Activated CD4-positive, CD25-positive, alpha-beta regulatory T cell (primary cell): ENCODE measurements around the gene HDGF.

Experiments
- DNase-seq, 4 experiments: peaks; one replicate each; lab custom pipeline; 2025; lab: John Stamatoyannopoulos, UW

Gene HDGF

GRCh38 chr1:156746728-156747631 lies 4.5 kb downstream of the HDGF start:
- peak in 1 of 4 experiments; percentile 22 for DNase-seq

GRCh38 chr1:156746406-156746727 lies 5.1 kb downstream of the HDGF start:
- DNase-seq, result no peak

GRCh38 chr1:156745881-156746280 lies 5.6 kb downstream of the HDGF start:
- no peak for DNase-seq

GRCh38 chr1:156744786-156745419 lies 6.6 kb downstream of the HDGF start:
- no peak for DNase-seq

GRCh38 chr1:156744344-156744743 lies 7.1 kb downstream of the HDGF start:
- no peak for DNase-seq

GRCh38 chr1:156743367-156744302 lies 7.8 kb downstream of the HDGF start:
- DNase-seq, result no peak

- no peak for DNase-seq
Measured at GRCh38 chr1:156742801-156743200, 8.7 kb downstream of the HDGF start.

GRCh38 chr1:156742017-156742416 lies 9.5 kb downstream of the HDGF start:
- DNase-seq, result no peak

- no peak for DNase-seq
Measured at GRCh38 chr1:156741481-156741983, 9.9 kb downstream of the HDGF start.

GRCh38 chr1:156740741-156741480 lies 10.6 kb downstream of the HDGF start, which contains the start of gene MRPL24:
TSS of gene MRPL24 (minus strand) at chr1:156741088. CDS start at chr1:156738704, 2,384 bp downstream.
- peak; percentile 92 to 99 (median 93) for DNase-seq

- no peak for DNase-seq
Measured at GRCh38 chr1:156740237-156740740, 11.2 kb downstream of the HDGF start.

GRCh38 chr1:156738916-156739315 lies 12.6 kb downstream of the HDGF start:
- no peak for DNase-seq

GRCh38 chr1:156738407-156738806 lies 13.1 kb downstream of the HDGF start:
- DNase-seq, result no peak

- no peak for DNase-seq
Measured at GRCh38 chr1:156733989-156734584, 17.4 kb downstream of the HDGF start.

- DNase-seq, result peak; percentile 75 to 88 (median 87)
Measured at GRCh38 chr1:156728599-156729462, 22.6 kb downstream of the HDGF start, which contains the start of gene ISG20L2. TSS of gene ISG20L2 (minus strand) at chr1:156728766. CDS start at chr1:156727652, 1,114 bp downstream.

- DNase-seq, result peak; percentile 53 to 69 (median 62)
Measured at GRCh38 chr1:156727926-156728598, 23.4 kb downstream of the HDGF start, which contains the start of gene METTL25B. TSS of gene METTL25B (plus strand) at chr1:156728469. CDS start at chr1:156729105, 636 bp downstream.

- DNase-seq, result no peak
Measured at GRCh38 chr1:156727492-156727891, 24.0 kb downstream of the HDGF start.

GRCh38 chr1:156726549-156727226 lies 24.8 kb downstream of the HDGF start:
- DNase-seq, result peak in 2 of 4 experiments; percentile 18
